ENCODE results near the gene C22orf39.

Gene C22orf39

DNA sequence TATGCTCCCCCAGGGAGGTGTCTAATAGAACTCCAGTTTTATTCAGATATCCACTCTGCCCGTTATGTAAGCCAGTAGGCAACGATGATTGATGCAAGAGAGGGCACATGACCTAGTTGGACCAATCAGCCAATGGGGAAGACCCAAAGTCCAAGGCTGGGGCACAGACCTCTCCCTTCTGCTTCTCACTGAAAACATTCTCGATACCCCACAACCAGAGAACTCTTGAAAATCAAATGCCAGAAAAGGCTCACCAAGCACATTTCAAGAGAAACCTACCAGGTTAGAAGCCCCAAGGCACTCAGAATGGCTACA is 23.4 kb downstream of the C22orf39 start:
- no peak for DNase-seq

- no peak for DNase-seq
Measured at GRCh38 chr22:19422440-19423301, 24.8 kb downstream of the C22orf39 start.

- DNase-seq = no peak
Measured at GRCh38 chr22:19420321-19420720, 27.2 kb downstream of the C22orf39 start.

DNA sequence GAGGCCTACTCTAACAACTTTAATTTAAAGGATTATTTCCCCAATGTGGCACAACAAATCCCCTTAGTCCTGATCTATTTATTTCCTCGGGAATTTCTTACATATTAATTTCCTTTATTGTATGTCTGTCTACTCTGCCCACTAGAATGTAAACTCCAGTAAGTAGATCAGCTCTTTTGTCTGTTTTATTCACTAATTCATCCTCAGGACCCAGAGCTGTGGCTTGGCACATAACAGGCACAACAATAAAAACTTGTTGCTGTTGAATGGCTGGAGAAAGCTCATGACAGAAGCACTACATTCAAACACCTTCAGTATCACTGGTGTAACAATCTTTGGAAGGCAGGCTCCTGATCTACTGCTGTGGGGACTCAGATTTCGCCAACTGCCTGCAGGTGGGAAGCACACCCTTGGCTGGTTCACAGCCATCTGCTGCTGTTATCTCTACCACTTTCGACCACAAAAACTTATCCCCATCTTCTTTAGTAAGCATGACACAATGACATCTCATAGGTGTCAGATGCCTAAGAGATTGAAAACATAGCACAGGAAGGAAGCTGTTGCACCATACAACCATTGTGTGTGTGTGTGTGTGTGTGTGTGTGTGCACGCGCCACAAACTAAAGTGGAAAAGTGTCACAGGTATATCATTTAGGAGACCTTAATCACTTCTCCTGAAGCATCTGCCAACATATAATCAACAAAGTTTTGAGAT is 27.9 kb downstream of the C22orf39 start:
- peak; percentile 49 for DNase-seq

GRCh38 chr22:19419086-19419463 is 28.4 kb downstream of the C22orf39 start:
- no peak for DNase-seq

DNA sequence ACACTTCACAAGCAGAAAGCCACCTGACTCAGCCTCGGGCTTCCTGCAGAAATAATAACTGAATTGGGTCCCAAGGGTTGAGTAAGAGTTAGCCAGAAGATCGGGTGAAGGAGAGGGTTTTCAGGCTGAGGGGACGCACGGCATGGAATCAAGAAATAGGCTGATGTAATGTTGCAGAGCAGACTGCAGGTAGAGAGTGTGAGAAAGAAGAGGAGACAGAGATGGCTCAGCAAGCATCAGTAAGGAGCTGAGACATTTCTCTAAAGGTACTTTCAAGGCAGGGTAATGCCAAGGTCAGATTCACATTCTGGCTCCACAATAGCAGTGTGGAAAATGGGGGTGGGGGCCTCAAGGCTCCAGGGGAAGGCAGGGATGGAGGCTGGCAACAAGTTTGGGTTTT is 34.6 kb downstream of the C22orf39 start:
- DNase-seq = no peak

DNA sequence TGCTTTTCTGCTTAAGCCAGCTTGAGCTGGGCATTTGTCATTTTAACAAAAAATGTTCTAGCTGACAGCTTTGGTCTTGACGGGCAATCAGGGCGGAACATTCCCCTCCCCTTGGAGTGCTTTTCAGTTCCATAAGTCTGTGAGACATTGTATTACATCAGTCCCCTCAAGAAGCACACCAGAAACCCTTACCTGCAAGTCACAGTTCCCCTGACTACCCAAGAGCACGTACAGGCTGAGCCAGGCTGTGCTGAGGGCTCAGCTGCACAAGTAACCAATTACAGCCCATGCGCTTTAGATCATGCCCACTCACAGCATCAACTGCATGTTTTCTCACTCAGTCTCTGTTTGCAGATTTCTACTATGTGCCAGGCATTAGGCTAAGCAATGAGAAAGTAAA is 35.0 kb downstream of the C22orf39 start:
- no peak for DNase-seq

DNA sequence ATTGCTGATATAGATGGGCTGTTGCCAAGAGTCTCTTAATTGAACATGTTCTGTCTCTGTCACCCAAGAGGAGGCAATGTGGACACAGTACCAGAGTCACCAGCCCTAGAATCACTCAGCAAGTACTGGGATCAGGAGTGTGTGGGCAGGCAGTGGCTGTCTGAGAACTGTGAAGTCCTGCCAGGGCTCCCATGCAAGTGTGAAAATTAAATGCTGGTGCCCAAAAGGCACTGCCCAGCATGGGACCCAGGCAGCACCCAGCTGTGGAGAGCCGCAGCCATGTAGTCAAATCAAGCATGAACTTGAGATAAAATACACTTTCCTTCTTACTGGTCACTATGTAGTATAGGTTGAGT is 35.8 kb downstream of the C22orf39 start:
- DNase-seq = no peak

GRCh38 chr22:19410941-19411689 is 36.4 kb downstream of the C22orf39 start:
- no peak for DNase-seq

GRCh38 chr22:19407649-19408606 is 39.6 kb downstream of the C22orf39 start:
- no peak for DNase-seq

- no peak for DNase-seq
Measured at GRCh38 chr22:19406846-19407245, 40.7 kb downstream of the C22orf39 start.

DNA sequence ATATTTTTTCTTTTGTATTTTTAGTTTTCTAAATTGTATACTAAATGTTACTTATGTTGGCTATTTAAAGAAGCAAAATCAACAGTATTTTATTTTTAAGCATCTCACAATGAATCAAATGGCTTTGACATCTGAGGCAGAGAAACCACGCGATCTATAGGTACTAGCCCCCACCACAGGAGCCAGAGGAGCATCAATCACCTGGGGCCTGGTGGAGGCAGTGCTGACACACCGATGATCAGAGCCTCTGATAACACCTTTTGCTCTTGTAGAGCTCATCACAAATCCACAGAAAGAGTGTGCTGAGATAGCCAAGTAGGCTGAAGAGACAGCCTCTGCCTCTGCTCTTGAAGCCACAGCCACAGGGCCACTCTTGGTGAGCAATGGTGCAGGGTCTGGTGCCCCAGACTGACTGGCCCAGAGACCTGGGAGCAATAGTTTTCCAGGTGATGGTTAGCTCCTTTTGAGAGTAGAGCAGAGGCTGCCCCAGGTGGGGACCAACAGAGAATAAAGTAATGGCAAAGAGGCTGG is 41.2 kb downstream of the C22orf39 start:
- DNase-seq = no peak

DNA sequence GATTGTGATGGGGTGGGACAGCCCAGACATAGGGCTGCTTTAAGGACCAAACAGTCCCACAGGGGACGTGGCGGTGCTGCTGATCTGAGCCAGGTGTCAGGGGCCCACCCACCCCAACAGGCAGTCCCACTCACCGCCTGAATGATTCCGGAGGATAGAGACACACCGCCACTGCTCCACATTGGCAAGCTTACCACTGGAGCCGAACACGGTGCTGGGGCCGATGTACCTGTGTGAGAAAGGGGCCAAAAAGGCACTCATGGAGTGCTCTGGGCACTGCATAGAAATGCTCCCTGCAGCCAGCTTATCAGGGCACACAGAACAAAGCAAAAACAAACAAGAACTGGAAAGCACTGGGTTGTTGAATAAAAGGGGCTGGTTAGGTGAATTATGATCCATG is 41.9 kb downstream of the C22orf39 start:
- DNase-seq = no peak

DNA sequence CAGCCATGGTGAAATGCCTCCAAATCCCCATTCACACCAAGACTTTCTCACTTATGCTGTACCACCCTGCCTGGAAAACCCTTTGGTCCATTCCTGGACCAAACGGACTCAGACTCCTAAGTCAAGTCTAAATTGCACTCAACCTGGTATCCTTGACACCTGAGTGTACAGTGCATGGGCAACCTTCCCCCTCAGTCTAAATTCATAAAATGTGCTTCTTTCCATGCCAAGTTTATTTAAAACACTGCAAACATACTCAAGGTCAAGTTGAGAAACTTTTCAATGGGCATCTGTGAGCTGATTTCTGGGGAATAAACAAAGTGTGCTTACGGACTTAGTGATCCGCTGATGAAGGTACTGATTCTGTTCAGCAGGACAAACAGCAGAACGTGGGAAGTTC is 42.4 kb downstream of the C22orf39 start:
- DNase-seq = no peak

DNA sequence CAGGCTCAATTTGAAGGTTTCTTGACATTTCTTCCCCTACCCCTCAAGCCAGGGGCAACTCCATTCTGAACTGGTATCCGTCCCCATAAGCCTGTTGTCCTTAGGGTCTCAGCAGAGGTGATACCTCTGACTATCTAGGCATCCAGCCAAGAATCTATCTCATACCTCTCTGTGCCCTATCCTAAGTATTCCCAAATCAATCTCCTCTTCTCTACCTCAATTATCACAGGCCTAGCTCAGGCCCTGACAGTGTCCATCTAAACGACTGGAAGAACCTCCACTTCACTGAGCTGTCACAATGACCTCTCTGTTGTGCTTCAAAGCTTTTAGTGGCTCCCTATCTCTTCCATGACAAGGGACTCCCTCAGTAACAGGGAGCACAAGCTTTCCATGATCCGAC is 42.8 kb downstream of the C22orf39 start:
- DNase-seq = no peak

DNA sequence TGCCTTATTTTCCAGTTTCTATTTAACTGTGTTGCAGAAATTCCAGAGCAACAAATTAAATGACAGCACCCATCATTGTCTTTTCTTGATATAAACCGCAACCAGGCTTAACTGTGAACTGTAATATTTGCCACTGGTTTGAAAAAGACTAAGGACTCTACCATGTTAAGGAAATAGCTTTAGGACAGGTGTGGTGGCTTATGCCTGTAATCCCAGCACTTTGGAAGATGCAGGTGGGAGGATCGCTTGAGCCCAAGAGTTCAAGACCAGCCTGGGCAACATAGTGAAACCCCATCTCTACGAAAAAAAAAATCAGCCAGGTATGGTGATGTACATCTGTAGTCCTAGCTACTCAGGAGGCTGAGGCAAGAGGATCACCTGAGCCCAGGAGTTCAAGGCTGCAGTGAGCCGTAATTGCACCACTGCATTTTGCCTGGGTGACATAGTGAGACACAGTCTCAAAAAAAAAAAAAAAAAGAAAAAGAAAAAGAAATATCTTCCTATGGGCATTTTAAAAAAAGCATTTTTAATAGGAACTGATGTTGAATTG is 44.8 kb downstream of the C22orf39 start:
- DNase-seq = no peak

- no peak for DNase-seq
Measured at GRCh38 chr22:19401483-19401882, 46.0 kb downstream of the C22orf39 start.

DNA sequence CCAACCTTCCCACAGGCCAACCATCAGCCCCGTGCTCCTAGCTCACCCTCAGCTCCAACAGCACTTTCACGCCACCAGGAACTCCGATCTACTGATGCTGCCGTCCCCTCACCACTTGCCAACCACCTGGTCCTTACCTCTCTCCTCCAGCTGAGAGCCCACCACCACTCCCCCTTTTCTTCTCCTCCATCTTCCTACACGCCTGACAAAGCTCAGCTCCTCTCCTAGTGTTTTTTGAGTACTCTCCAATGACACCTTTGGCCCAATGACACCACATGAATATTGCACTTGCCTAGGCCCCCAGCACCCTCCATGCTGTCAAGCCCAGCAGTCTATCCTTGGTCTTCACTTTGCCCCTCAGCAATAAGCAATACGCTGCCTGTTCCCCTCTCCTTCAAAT is 46.6 kb downstream of the C22orf39 start:
- no peak for DNase-seq

GRCh38 chr22:19398652-19399051 is 48.9 kb downstream of the C22orf39 start:
- DNase-seq = no peak

GRCh38 chr22:19398206-19398605 is 49.3 kb downstream of the C22orf39 start:
- no peak for DNase-seq

DNA sequence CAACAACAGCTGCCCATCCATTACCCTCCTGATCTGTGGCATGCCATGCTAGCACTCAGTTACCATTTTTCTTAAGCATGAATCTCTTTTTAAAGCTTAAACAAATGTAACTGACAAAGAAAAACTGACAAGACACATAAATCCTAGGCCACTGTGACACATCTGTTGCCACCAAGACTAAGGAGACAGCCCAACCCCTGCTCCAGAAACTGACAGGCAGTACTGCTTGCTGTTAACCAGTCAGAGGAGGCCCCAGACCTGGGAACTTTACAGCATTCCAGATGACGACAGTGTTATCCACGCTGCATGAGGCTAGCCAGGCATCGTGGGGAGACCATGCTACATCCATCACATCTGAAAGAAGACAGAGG is 49.8 kb downstream of the C22orf39 start:
- no peak for DNase-seq

Measured in CD4-positive, alpha-beta T cell treated with Interleukin-6 for 4 hours (primary cell).